ENCODE results near the gene PPP5C.

DNA sequence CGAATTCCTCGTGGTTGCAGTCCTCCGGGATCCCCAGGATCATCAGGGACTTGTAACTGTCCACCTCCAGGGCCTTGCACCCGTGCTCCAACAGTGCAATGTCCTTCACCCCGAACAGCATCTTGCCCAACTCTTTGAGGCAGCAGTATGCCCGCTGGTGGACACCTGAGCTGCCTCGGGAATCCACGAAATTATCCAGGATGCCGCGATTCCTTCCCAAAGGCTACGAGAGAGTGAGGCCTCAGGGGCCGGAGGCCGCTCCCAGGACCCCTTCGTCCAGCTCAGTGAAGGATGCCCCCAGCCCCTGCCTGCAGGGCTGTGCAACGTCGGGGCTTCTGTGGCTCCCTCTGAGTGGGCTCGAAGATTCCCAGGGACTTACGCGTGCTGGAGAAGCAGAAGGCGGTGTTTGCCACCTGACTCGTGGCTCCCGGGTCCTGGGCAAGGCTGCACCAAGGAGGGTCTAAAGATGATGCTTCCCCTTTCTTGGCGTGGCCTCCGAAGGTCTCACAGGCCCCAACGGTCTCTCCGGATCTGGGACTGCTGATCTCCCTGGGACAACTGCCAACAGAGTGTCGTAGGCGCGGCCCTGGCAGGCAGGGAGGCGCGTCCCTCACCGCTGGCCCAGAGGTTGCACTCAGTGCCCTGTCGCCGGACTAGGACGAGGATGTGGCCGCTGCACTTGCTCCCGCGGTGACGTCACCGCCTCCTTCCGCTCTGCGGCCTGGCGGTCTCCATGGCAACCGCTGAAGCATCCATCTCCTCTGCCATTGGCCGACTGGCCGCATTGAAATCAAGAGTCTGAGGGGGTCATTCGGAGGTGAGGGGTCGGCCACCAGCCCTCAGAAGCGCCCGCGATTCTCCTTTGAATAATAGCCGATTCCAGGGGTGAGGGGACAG lies 81.6 kb downstream of the PPP5C start, which contains the start of gene PNMA8C:
- TF ChIP-seq, protein P1, sequence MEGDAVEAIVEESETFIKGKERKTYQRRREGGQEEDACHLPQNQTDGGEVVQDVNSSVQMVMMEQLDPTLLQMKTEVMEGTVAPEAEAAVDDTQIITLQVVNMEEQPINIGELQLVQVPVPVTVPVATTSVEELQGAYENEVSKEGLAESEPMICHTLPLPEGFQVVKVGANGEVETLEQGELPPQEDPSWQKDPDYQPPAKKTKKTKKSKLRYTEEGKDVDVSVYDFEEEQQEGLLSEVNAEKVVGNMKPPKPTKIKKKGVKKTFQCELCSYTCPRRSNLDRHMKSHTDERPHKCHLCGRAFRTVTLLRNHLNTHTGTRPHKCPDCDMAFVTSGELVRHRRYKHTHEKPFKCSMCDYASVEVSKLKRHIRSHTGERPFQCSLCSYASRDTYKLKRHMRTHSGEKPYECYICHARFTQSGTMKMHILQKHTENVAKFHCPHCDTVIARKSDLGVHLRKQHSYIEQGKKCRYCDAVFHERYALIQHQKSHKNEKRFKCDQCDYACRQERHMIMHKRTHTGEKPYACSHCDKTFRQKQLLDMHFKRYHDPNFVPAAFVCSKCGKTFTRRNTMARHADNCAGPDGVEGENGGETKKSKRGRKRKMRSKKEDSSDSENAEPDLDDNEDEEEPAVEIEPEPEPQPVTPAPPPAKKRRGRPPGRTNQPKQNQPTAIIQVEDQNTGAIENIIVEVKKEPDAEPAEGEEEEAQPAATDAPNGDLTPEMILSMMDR (IDR thresholded peaks at IDR 0.05): no peak
- no peak for TF ChIP-seq POLR2A (IDR thresholded peaks at IDR 0.05)

Measured in heart left ventricle (tissue), 13 donors.